OCI-LY7 (cell line): ENCODE measurements around the gene NR3C1.

Experiments used
- CTCF ChIP-seq: fragments of 200-600 bp; sonication (generic); conservative IDR thresholded peaks from 2 replicates; pipeline ENCODE4 v1.5.1; 2014; ENCODE audit warnings: mild to moderate bottlenecking, antibody characterized with exemption, low read length, moderate library complexity, mixed read lengths
- EZH2phosphoT487 ChIP-seq: fragments of 200-600 bp; sonication (generic); IDR thresholded peaks from 2 replicates; pipeline ENCODE4 v1.6.1; 2018; ENCODE audit warnings: low read depth, borderline replicate concordance, mild to moderate bottlenecking, mixed run types, antibody characterized with exemption, low read length, moderate library complexity, mixed read lengths

DNA sequence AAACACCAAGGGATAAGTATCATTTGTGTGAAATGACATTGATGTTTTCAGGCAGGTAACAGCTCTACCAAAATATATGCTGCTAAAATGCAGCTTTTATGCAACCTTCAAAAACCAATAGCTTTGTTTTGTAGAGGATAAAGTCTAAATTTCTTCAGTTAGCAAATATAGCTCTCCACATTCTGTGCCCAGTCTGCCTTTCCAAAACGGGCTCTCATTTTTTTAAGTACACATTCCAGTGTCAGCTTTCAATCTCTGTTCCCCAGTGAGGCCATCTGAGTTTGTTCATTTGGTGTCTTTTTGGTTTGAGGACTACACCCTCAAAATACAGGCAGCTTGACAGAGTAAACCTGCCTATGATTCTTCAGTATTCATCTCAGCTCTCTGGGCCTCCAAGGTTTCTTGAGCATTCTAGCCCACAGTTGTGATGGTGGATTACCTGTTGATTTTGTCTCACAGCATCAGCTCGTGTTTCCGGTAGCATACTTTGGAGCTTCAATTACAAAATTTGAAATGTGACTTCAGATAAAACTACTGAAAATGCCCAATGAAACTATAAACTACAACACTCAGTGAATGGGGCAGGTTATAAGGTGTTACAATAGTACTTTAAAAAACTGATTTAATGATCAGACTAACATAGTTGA, 55.7 kb downstream of the NR3C1 start:
- TF ChIP-seq CTCF = no peak
- no peak for TF ChIP-seq EZH2phosphoT487
